GM19395 (cell line): ENCODE measurements around the gene ATP1A1.

Experiments used
- ATAC-seq: cut with Tn5 transposase; IDR thresholded peaks from one replicate; pipeline ENCODE4 v1.9.1; 2021; ENCODE audit warnings: mild to moderate bottlenecking, moderate library complexity; ENCODE audit not compliant: unreplicated experiment

Gene ATP1A1

GRCh38 chr1:116412480-116412798 lies 39.4 kb downstream of the ATP1A1 start:
- no peak for ATAC-seq

GRCh38 chr1:116412898-116413297 lies 39.9 kb downstream of the ATP1A1 start:
- ATAC-seq = no peak

- no peak for ATAC-seq
Observed at GRCh38 chr1:116413414-116413813, 40.4 kb downstream of the ATP1A1 start.

GRCh38 chr1:116414364-116414763 lies 41.3 kb downstream of the ATP1A1 start:
- no peak for ATAC-seq

GRCh38 chr1:116415200-116415698 lies 42.2 kb downstream of the ATP1A1 start:
- no peak for ATAC-seq

- no peak for ATAC-seq
Observed at GRCh38 chr1:116415699-116416533, 42.9 kb downstream of the ATP1A1 start.

- ATAC-seq = no peak
Observed at GRCh38 chr1:116416854-116417513, 43.9 kb downstream of the ATP1A1 start.

- no peak for ATAC-seq
Observed at GRCh38 chr1:116417678-116418077, 44.6 kb downstream of the ATP1A1 start.

GRCh38 chr1:116418091-116418830 lies 45.2 kb downstream of the ATP1A1 start:
- ATAC-seq = peak; percentile 80

GRCh38 chr1:116420417-116421200 lies 47.6 kb downstream of the ATP1A1 start:
- no peak for ATAC-seq

GRCh38 chr1:116424438-116424837 lies 51.4 kb downstream of the ATP1A1 start:
- no peak for ATAC-seq

- ATAC-seq = no peak
Observed at GRCh38 chr1:116424863-116425262, 51.8 kb downstream of the ATP1A1 start.

GRCh38 chr1:116425987-116426386 lies 52.9 kb downstream of the ATP1A1 start:
- ATAC-seq = no peak

GRCh38 chr1:116426401-116426800 lies 53.4 kb downstream of the ATP1A1 start:
- no peak for ATAC-seq

- no peak for ATAC-seq
Observed at GRCh38 chr1:116428576-116428975, 55.5 kb downstream of the ATP1A1 start.

GRCh38 chr1:116429821-116430374 lies 56.9 kb downstream of the ATP1A1 start:
- no peak for ATAC-seq

GRCh38 chr1:116431870-116432500 lies 58.9 kb downstream of the ATP1A1 start:
- ATAC-seq = no peak

- no peak for ATAC-seq
Observed at GRCh38 chr1:116432655-116433265, 59.7 kb downstream of the ATP1A1 start.
